HG03378 (cell line): ENCODE measurements around the gene UCN.
"Not testable (repeated sequence)": the region's sequence is repeated elsewhere in the genome, so short reads cannot be mapped to it uniquely, and the experiment has no call there.

Experiments used
- ATAC-seq: cut with Tn5 transposase; IDR thresholded peaks from one replicate; pipeline ENCODE4 v1.9.1; 2021; ENCODE audit warnings: mild to moderate bottlenecking, moderate library complexity; ENCODE audit not compliant: unreplicated experiment

UCN gene

GRCh38 chr2:27315122-27315521, 6.9 kb upstream of the UCN start:
- ATAC-seq, result no peak

- ATAC-seq, result no peak
These were observed 6.5 kb upstream of the UCN start for GRCh38 chr2:27314709-27315108.

DNA sequence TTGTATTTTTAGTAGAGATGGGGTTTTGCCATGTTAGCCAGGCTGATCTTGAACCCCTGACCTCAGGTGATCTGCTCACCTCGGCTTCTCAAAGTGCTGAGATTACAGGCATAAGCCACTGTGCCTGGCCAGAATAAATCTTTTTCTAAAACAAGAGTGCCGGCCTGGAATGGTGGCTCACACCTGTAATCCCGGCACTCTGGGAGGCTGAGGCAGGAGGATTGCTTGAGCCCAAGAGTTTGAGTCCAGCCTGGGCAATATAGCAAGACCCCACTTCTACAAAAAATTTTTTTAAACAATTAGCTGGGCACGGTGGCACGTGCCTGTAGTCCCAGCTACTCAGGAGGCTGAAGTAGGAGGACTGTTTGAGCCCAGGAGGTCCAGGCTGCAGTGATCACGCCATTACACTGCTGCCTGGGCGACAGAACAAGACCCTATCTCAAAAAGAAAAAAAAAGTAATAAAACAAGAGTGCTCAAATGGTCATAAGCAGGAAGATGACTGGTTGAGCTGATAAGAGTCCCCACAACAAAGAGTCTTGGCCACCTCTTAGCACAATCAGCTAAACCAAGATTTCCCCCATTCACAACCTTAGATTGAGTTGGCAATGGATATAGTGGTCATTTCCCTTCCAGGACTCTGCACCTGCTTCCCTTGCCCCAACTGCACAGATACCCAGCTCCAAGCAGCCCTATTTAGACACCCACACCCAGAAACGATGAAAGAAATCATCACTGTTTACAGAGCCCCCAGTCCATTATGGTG, 5.8 kb upstream of the UCN start:
- no peak for ATAC-seq

DNA sequence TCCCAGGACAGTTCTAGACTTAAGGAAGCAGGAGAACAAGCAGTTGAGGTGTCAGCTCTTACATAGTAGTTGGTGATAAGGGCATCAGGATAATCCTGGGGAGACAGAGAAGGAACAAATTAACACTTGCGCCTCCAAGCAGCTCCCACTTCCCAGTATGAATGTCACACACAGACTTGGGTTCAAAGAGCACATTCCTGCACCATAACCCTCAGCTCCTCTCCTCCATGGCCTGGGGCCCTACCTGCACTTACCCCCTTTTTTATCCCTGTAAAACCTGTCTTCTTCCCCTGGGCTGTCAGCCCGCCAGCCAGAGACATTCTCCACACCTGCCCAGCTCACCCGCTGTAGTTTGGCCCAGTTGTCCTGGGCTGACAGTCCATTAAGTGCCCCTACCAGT, 3.9 kb upstream of the UCN start:
- ATAC-seq, result no peak

GRCh38 chr2:27309651-27310050, 1.4 kb upstream of the UCN start:
- no peak for ATAC-seq

DNA sequence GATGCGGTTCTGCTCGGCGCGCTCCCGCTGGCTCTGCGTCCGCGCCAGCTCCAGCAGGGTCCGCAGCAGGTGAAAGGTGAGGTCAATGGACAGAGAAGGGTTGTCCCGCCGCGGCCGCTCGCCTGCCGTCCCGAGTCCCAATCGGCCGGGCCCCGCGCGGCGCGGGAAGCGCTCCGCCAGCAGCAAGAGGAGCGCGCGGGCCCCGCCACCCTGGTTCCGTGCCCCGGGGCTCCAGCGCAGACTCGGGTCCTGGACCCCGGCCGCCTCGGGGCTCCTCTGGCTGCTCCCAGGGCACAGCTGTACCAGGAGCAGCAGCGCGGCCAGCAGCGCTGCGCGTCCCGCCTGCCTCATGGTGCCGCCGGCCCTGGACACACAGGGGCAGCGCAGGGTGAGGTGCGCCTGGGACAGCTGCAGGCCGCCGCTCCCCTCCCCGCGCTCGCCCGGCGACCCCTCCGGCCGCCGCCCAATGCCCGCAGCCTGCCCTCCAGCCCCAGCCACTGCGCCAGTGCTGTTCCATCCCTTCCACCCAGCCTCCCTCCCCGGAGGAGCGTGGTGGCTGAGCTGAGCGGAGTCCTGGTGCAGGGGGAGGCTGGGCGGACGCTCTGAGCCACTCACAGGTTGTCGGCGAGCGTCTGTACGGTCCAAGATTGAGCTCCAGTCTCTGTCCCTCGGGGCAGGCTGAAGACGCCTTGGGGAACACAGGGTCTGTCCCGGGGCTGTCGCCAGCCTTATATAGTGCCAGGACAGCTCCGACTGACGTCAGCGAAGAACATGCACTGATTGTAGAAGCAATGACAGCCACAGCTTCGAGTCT, 493 bp downstream of the UCN start:
- no peak for ATAC-seq

DNA sequence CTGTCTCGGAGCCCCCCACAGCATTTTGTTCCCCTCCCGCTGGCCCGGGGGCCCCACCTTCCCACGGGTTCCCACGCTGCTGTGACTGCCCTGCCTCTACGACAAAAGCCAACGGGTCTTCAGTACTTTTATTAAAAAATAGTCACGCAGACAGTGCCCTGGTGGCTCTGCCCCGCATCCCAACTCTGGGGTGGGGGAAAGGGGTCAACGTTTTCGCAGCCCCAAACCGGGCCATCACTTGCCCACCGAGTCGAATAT, 1.0 kb downstream of the UCN start:
- ATAC-seq, result no peak

DNA sequence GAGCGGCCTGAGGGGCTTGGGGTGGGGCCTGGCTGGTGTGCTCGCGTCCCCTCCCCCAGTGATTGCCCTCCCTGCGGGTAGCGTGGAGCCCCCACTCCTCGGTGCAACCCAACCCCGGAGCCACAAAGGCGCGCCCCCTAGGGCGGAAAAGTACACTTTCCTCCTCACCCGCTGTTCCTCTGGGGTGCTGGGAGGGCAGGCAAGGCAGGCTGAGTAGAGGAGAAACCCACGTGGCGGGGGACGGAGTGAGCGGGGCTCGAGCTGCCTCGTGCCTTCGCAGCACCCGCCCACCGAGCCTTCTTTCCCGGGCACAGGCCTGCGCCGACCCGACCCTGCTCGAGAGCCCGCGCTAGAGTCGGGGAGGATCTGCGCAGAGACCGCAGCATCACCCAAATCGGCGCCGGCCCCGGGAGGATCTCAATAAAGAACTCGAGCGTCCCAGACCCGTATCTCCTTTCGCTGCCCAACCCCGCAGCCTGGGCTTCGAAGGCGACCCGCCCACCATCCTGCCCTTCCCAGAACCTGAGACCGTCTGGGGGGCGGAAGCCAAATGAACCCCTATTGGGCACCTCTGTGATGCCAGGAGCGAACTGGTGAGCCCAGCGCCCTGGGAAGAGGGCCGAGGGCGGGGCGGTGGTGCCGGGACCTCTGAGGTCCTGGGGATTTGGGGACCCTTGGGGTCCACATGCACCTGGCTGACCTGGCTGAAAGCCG, 1.5 kb downstream of the UCN start:
- no peak for ATAC-seq

GRCh38 chr2:27306136-27306535, 2.1 kb downstream of the UCN start:
- no peak for ATAC-seq

- ATAC-seq, result no peak
These were observed 2.7 kb downstream of the UCN start for GRCh38 chr2:27305516-27305915.

DNA sequence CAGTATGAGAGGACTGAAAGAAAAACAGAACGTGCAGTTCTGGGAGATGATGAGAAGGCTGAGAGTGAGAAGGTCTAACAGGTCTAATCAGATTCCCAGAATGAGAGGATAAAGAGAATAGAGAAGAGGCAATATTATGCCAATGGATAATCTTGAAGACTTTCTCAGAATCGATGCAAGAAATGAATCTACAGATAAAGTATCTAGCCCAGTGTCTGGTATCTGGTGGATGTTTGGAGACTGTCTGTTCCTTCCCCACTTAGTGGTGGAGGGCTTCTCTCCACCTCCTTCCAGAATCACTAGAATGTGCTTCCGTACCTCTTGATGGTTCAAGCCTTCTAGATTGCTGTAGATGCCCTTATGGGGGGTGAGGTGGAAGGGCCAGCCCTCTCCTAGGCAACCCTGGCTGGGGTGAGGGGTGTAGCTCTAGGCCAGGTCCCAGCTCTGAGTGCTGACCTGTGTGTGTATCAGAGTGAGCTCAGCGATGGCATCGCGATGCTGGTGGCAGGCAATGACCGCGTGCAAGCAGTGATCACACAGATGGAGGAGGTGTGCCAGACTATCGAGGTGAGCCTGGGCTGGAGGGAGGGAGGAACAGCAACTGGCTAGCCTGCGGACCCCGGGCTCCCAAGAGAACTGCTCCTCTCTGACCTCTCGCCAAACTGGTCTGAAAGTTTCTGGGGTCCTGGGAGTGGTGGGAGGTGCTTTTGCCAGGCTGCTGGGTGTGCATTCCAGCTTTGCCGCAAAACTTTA, 3.6 kb downstream of the UCN start:
- ATAC-seq, result no peak

DNA sequence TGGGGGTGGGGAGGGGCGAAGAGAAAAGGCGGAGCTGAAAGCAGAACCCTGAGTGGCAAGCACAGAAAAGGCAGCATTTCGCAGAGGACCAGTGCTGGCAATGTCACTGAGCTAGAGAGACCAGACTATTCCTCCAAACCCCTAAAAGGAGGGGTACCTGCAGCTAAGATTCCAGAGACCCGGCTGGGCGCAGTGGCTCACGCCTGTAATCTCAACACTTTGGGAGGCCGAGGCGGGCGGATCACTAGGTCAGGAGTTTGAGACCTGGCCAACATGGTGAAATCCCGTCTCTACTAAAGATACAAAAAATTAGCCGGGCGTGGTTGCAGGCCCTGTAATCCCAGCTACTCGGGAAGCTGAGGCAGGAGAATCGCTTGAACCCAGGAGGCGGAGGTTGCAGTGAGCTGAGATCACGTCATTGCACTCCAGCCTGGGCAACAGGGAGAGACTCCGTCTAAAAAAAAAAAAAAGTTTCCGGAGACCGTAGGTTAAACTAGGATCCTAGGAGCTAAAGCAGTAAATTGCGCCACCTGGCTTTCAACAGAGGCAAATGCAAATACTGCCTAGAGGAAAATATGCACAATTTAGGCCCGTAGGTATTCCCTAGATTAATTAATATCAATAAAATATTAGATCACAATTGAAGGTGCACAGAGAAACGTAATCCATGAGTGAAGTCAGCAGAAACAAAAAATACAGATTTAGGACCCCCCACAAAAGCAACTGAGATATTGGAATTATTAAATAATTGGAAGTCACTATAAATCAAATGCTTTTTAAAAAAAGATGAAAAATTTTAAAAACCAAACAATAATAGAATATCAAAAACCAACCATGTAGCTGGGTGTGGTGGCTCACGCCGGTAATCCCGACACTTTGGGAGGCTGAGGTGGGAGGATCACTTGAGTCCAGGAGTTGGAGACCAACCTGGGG, 4.9 kb downstream of the UCN start:
- ATAC-seq, result no peak

GRCh38 chr2:27300606-27301005, 7.6 kb downstream of the UCN start:
- ATAC-seq, result not testable (repeated sequence)

DNA sequence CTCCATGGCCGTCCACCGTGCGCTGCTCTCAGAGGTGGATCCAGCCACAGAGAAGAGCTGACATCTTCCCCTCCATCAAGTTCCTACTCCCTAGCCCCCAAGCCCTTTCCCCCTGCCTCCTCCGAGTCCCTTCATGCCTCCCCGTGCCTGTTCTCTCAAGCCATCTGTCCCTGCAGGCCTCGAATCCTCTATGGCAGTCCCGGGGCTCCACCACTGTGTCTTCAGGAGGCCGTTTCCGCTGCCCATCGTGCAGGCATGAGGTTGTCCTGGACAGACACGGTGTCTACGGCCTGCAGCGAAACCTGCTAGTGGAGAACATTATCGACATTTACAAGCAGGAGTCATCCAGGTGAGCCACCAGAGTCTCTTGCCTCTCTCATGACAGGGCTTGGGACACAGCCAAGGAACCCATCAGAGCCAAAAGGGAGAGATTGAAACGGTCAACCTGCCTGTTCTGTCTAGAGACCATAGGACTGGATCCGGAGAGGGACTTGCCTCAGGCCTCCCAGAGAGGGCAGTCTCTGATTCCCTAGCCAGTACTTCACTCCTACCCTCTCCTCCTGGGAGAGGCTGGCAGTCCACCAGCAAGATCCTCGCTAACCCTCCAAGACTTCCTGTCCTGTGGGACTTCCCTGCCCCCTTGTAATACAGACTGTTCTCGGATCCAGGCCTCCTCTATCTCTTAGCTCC, 9.7 kb downstream of the UCN start:
- ATAC-seq, result no peak

- ATAC-seq, result no peak
These were observed 11.1 kb downstream of the UCN start for GRCh38 chr2:27297195-27297594.

GRCh38 chr2:27296481-27296880, 11.8 kb downstream of the UCN start:
- ATAC-seq, result no peak

DNA sequence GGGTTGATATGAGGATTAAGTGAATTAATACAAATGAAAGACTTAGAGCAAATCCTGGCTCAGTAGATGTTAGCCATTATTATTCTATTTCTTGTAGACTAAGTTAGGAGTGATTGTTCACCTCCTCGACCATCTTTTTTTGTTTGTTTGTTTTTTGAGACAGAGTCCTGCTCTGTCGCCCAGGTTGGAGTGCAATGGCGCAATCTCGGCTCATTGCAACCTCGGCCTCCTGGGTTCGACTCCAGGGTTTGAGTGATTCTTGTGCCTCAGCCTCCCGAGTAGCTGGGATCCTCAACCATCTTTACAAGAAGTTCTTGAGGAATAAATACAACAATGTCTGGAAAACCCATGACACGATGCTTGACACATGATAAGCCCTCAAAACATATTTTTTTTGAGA, 13.3 kb downstream of the UCN start:
- ATAC-seq, result no peak

DNA sequence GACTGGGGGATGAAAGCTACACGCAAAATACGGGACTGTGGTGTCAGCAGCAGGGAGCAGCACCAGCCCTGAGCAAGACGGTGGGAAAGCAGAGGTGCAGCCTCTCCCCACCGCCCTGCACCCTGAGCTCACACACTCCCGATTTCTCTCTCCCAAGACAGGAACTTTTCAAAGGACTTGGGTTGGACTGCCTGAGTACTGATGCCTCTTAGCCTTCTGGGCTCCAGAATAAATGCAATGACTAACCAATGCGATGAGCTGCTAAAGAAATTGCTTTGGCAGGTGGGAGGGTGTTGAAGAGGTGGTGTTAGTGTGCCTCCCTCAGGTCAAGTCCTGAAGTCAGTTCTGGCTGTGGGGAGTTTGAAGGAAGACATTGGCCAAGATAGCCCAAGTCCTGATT, 16.4 kb downstream of the UCN start:
- ATAC-seq, result no peak

DNA sequence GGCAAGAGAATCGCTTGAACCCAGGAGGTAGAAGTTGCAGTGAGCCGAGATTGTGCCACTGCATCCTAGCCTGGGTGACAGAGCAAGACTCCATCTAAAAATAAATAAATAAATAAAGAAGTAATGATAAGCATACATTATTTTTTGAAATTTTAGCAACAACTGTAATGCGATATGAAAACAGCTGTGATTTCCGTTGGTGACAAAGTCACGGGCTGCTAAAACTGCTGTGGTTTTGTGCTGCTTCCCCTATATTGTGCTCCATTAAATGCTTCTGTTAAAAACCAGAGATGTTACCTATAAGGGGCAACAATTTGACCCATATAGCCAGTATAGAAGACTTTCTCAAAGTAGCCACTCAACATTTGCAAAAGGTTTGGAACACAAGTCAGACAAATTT, 17.7 kb downstream of the UCN start:
- no peak for ATAC-seq

DNA sequence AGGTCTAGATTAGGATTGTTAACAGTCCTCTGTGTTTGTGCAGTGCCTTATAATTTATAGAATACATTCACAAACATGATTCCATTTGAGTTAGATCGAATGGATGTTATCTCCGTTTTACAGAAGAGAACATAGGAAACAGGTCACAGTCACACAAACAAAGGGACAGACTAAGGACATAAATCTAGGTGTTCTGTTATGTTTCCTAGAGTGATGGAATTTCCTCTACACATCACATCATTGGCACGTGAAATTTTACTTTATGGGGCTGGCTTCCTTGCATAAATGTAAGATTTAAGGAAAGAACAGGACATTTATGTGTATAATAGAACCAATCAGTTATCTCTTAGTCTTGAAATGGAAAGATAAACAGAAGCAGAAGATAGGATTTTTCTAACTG, 19.6 kb downstream of the UCN start:
- ATAC-seq, result no peak
